Cardiac muscle cell (in vitro differentiated cells and primary cell): ENCODE results near the gene R3HDML. TPM values are rescaled to one million over a fixed set of nuclear protein-coding genes. Genes with fewer than 3 reads are reported as not detected.
A peak's percentile ranks its signal among the peaks of the same experiment; 100 is the strongest.

Experiments
- DNase-seq, 2 donors: peaks; one replicate each; pipeline versions ENCODE4 v3.0.0 to v3.0.0-alpha.2; 2010 to 2017; ENCODE audit warnings: low read depth in 1 of 2, low spot score in 1 of 2
- H3K27ac ChIP-seq: fragments of 200-600 bp; sonication (generic); 2 replicates; pipeline ENCODE4 v1.5.1; 2016
- H3K27me3 ChIP-seq: fragments of 200-600 bp; sonication (generic); 2 replicates; pipeline ENCODE4 v1.6.0; 2016; ENCODE audit warnings: control low read depth
- H3K36me3 ChIP-seq: fragments of 200-600 bp; sonication (generic); 2 replicates; pipeline ENCODE4 v1.5.1; 2016; ENCODE audit warnings: control low read depth
- H3K4me1 ChIP-seq: fragments of 200-600 bp; sonication (generic); 2 replicates; pipeline ENCODE4 v1.8.1; 2017; ENCODE audit warnings: low read depth, mild to moderate bottlenecking, mixed run types
- H3K4me3 ChIP-seq: fragments of 200-600 bp; sonication (generic); 2 replicates; pipeline ENCODE4 v1.5.1; 2016; ENCODE audit warnings: mild to moderate bottlenecking
- H3K9me3 ChIP-seq: fragments of 200-600 bp; sonication (generic); 2 replicates; pipeline ENCODE4 v1.5.1; 2017; ENCODE audit warnings: low read depth, mild to moderate bottlenecking, control low read depth
- CTCF ChIP-seq: IDR thresholded peaks from 2 replicates; pipeline ENCODE4 v1.5.1; 2012; ENCODE audit warnings: low read depth, mild to moderate bottlenecking, low read length
- polyA plus RNA-seq: library from polyadenylated mRNA; unstranded; fragments of >200 nt; fragmentation: Nextera tagmentation; extraction: Ambion mirVana; gene quantifications from 2 replicates; pipeline ENCODE4 v1.2.1, GENCODE V29; 2016
- total RNA-seq: library from RNA; depleted of rRNA; stranded (reverse); fragments of >200 nt; gene quantifications from 2 replicates; pipeline ENCODE4 v1.2.3, GENCODE V29; 2016

The R3HDML gene
- total and polyA plus RNA-seq, 2 experiments from 2014 or later: not detected

- no peaks in the 10 kb centered on the region for H3K9me3 ChIP-seq
- H3K27me3 ChIP-seq: no peaks in the 10 kb centered on the region
- H3K4me1 ChIP-seq: no peaks in the 10 kb centered on the region
- no peak for TF ChIP-seq CTCF
- no peaks in the 10 kb centered on the region for H3K36me3 ChIP-seq
- no peak overlapping the region for H3K27ac ChIP-seq
- H3K4me3 ChIP-seq: no peak overlapping the region
- peak in 1 of 2 donors; percentile 86 for DNase-seq
Observed at GRCh38 chr20:44394702-44395460, 58.0 kb downstream of the R3HDML start.

GRCh38 chr20:44395461-44396340, 58.9 kb downstream of the R3HDML start:
- Histone ChIP-seq H3K9me3 (no peaks in the 10 kb centered on the region), H3K4me1 (no peaks in the 10 kb centered on the region), H3K36me3 (no peaks in the 10 kb centered on the region), H3K27ac (no peak overlapping the region), H3K27me3 (no peaks in the 10 kb centered on the region), H3K4me3 (no peak overlapping the region)
- DNase-seq: no peak
- no peak for TF ChIP-seq CTCF

GRCh38 chr20:44396369-44397130, 59.7 kb downstream of the R3HDML start:
- Histone ChIP-seq H3K27ac (no peak overlapping the region), H3K36me3 (no peaks in the 10 kb centered on the region), H3K4me1 (no peaks in the 10 kb centered on the region), H3K27me3 (no peaks in the 10 kb centered on the region), H3K4me3 (no peak overlapping the region), H3K9me3 (no peaks in the 10 kb centered on the region)
- no peak for TF ChIP-seq CTCF
- DNase-seq: peak in 1 of 2 donors; percentile 33

GRCh38 chr20:44398335-44398734, 61.5 kb downstream of the R3HDML start:
- H3K9me3 ChIP-seq: no peaks in the 10 kb centered on the region
- no peaks in the 10 kb centered on the region for H3K36me3 ChIP-seq
- TF ChIP-seq CTCF: no peak
- no peak overlapping the region for H3K27ac ChIP-seq
- H3K4me3 ChIP-seq: no peak overlapping the region
- H3K27me3 ChIP-seq: no peaks in the 10 kb centered on the region
- no peaks in the 10 kb centered on the region for H3K4me1 ChIP-seq
- DNase-seq: peak in 1 of 2 donors; percentile 91

GRCh38 chr20:44399446-44399845, 62.6 kb downstream of the R3HDML start:
- H3K9me3 ChIP-seq: no peaks in the 10 kb centered on the region
- H3K4me1 ChIP-seq: no peaks in the 10 kb centered on the region
- no peaks in the 10 kb centered on the region for H3K36me3 ChIP-seq
- H3K27ac ChIP-seq: no peak overlapping the region
- H3K27me3 ChIP-seq: no peaks in the 10 kb centered on the region
- no peak for DNase-seq
- H3K4me3 ChIP-seq: no peak overlapping the region
- TF ChIP-seq CTCF: no peak
